ENCODE measurements around the gene TSPO. TPM values are rescaled to one million over a fixed set of nuclear protein-coding genes. Genes with fewer than 3 reads are reported as not detected.

The TSPO gene
- total and polyA plus RNA-seq, 4 donors = 86.1 to 707 (median 284) TPM

- DNase-seq = no peak
- Histone ChIP-seq H3K9ac (ENCODE audit: insufficient read depth in 1 of 2, low read length in 2 of 2) (no peak overlapping the region), H3K9me3 (ENCODE audit: control insufficient read depth in 4 of 4, insufficient read depth in 3 of 4, low read length in 3 of 4) (no peaks in the 10 kb centered on the region), H3K27me3 (ENCODE audit: control insufficient read depth in 3 of 3, insufficient read depth in 3 of 3, low read length in 2 of 3) (no peaks in the 10 kb centered on the region), H3K36me3 (ENCODE audit: control insufficient read depth in 4 of 4, insufficient read depth in 4 of 4, low read length in 4 of 4) (no peaks in the 10 kb centered on the region), H3K4me1 (ENCODE audit: control insufficient read depth in 5 of 5, insufficient read depth in 5 of 5, low read length in 5 of 5) (peaks cover 0 to 11% (median 0%) of the 10 kb centered on the region in 5 donors), H3K4me3 (no peak overlapping the region), H3K27ac (ENCODE audit: low read depth in 1 of 2, low read length in 1 of 2) (no peak overlapping the region)
- TF ChIP-seq CTCF (IDR thresholded peaks at IDR 0.05; ENCODE audit: control extremely low read depth, extremely low read depth) = no peak
- no peak for ATAC-seq (ENCODE audit: insufficient read depth, low FRiP score)
- WGBS, 2 donors = 87 to 88% methylated on average over 11 of the region's 11 CpGs
These were observed 48.2 kb downstream of the TSPO start for GRCh38 chr22:43199541-43199940.

- DNase-seq = no peak
- ATAC-seq (ENCODE audit: insufficient read depth, low FRiP score) = no peak
These were observed 48.7 kb downstream of the TSPO start for GRCh38 chr22:43200031-43200430.

GRCh38 chr22:43200555-43200954 lies 49.2 kb downstream of the TSPO start:
- peaks cover 0 to 11% (median 0%) of the 10 kb centered on the region in 5 donors for H3K4me1 ChIP-seq (ENCODE audit: control insufficient read depth in 5 of 5, insufficient read depth in 5 of 5, low read length in 5 of 5)
- no peaks in the 10 kb centered on the region for H3K36me3 ChIP-seq (ENCODE audit: control insufficient read depth in 4 of 4, insufficient read depth in 4 of 4, low read length in 4 of 4)
- DNase-seq = no peak
- H3K27ac ChIP-seq (ENCODE audit: low read depth in 1 of 2, low read length in 1 of 2) = no peak overlapping the region
- TF ChIP-seq CTCF (IDR thresholded peaks at IDR 0.05; ENCODE audit: control extremely low read depth, extremely low read depth) = no peak
- H3K9me3 ChIP-seq (ENCODE audit: control insufficient read depth in 4 of 4, insufficient read depth in 3 of 4, low read length in 3 of 4) = no peaks in the 10 kb centered on the region
- WGBS, 2 donors = 90 to 94% methylated on average over 13 of the region's 13 CpGs
- H3K4me3 ChIP-seq = no peak overlapping the region
- no peak overlapping the region for H3K9ac ChIP-seq (ENCODE audit: insufficient read depth in 1 of 2, low read length in 2 of 2)
- no peak for ATAC-seq (ENCODE audit: insufficient read depth, low FRiP score)
- no peaks in the 10 kb centered on the region for H3K27me3 ChIP-seq (ENCODE audit: control insufficient read depth in 3 of 3, insufficient read depth in 3 of 3, low read length in 2 of 3)

More at GRCh38 chr22:43200031-43200430, 48.7 kb downstream of the TSPO start:
- peaks cover 0 to 11% (median 0%) of the 10 kb centered on the region in 5 donors for H3K4me1 ChIP-seq (ENCODE audit: control insufficient read depth in 5 of 5, insufficient read depth in 5 of 5, low read length in 5 of 5)
- H3K9me3 ChIP-seq (ENCODE audit: control insufficient read depth in 4 of 4, insufficient read depth in 3 of 4, low read length in 3 of 4) = no peaks in the 10 kb centered on the region
- 86 to 88% methylated on average over 17 of the region's 17 CpGs for WGBS, 2 donors
- H3K27me3 ChIP-seq (ENCODE audit: control insufficient read depth in 3 of 3, insufficient read depth in 3 of 3, low read length in 2 of 3) = no peaks in the 10 kb centered on the region
- no peaks in the 10 kb centered on the region for H3K36me3 ChIP-seq (ENCODE audit: control insufficient read depth in 4 of 4, insufficient read depth in 4 of 4, low read length in 4 of 4)
- H3K9ac ChIP-seq (ENCODE audit: insufficient read depth in 1 of 2, low read length in 2 of 2) = no peak overlapping the region
- H3K27ac ChIP-seq (ENCODE audit: low read depth in 1 of 2, low read length in 1 of 2) = no peak overlapping the region
- TF ChIP-seq CTCF (IDR thresholded peaks at IDR 0.05; ENCODE audit: control extremely low read depth, extremely low read depth) = no peak
- H3K4me3 ChIP-seq = no peak overlapping the region
